MV-4-11 (cell line): ENCODE data around the gene PIGV.

ENCODE experiments used
- DNase-seq: peaks from one replicate; lab custom pipeline; 2025; lab: John Stamatoyannopoulos, UW

PIGV gene

GRCh38 chr1:26787706-26788514, at the start of gene PIGV:
PIGV (plus strand) TSS chr1:26787950; CDS start chr1:26790816, 2,866 bp downstream.
- peak; percentile 83 for DNase-seq

GRCh38 chr1:26739329-26739914, 48.3 kb upstream of the PIGV start:
- no peak for DNase-seq

- DNase-seq, result no peak
These were observed 47.6 kb upstream of the PIGV start for GRCh38 chr1:26740023-26740634.

GRCh38 chr1:26740952-26741351, 46.8 kb upstream of the PIGV start:
- no peak for DNase-seq

- DNase-seq, result peak; percentile 42
These were observed 44.2 kb upstream of the PIGV start for GRCh38 chr1:26743426-26744059.

- peak; percentile 97 for DNase-seq
These were observed 43.4 kb upstream of the PIGV start for GRCh38 chr1:26744075-26744959.

GRCh38 chr1:26745191-26745590, 42.6 kb upstream of the PIGV start:
- no peak for DNase-seq

GRCh38 chr1:26747048-26747447, 40.7 kb upstream of the PIGV start:
- DNase-seq, result no peak

- DNase-seq, result no peak
These were observed 39.4 kb upstream of the PIGV start for GRCh38 chr1:26748351-26748750.

- no peak for DNase-seq
These were observed 38.3 kb upstream of the PIGV start for GRCh38 chr1:26749458-26749857.

GRCh38 chr1:26750428-26750827, 37.3 kb upstream of the PIGV start:
- no peak for DNase-seq

GRCh38 chr1:26752519-26752918, 35.2 kb upstream of the PIGV start:
- no peak for DNase-seq

GRCh38 chr1:26754086-26754874, 33.5 kb upstream of the PIGV start:
- no peak for DNase-seq

- DNase-seq, result no peak
These were observed 29.4 kb upstream of the PIGV start for GRCh38 chr1:26758358-26758757.

- DNase-seq, result no peak
These were observed 28.2 kb upstream of the PIGV start for GRCh38 chr1:26759531-26759930.

- DNase-seq, result peak; percentile 10
These were observed 26.5 kb upstream of the PIGV start for GRCh38 chr1:26761217-26761616.

GRCh38 chr1:26767714-26768113, 20.0 kb upstream of the PIGV start:
- no peak for DNase-seq

- no peak for DNase-seq
These were observed 19.0 kb upstream of the PIGV start for GRCh38 chr1:26768755-26769154.

GRCh38 chr1:26771285-26771642, 16.5 kb upstream of the PIGV start:
- DNase-seq, result no peak

- DNase-seq, result peak; percentile 63
These were observed 16.0 kb upstream of the PIGV start for GRCh38 chr1:26771643-26772321.
